Stomach (tissue), 4 donors: Measurements from ENCODE around the gene IRF2BP2.
A peak's percentile ranks its signal among the peaks of the same experiment; 100 is the strongest.

ENCODE experiments used
- CTCF ChIP-seq, 7 experiments: fragments of 450-650 bp in 4 of 7; fragments of 200-600 bp in 3 of 7; sonication (generic) in 3 of 7; IDR thresholded peaks; one replicate each; pipeline ENCODE4 v1.5.1; 2016 to 2019; ENCODE audit warnings: antibody characterized with exemption in 7 of 7, control low read depth in 2 of 7, mild to moderate bottlenecking in 1 of 7
- EP300 ChIP-seq: sonication (generic); formaldehyde crosslinking; IDR thresholded peaks from one replicate; pipeline ENCODE4 v1.6.1; 2017; ENCODE audit warnings: antibody characterized with exemption
- POLR2A ChIP-seq, 4 donors: fragments of 450-650 bp; IDR thresholded peaks; one replicate each; pipeline ENCODE4 v1.6.1; 2016; ENCODE audit warnings: antibody characterized with exemption in 4 of 4, control low read depth in 2 of 4, mild to moderate bottlenecking in 1 of 4, moderate library complexity in 1 of 4
- POLR2AphosphoS5 ChIP-seq, 3 donors: sonication (generic); formaldehyde crosslinking; IDR thresholded peaks; one replicate each; pipeline ENCODE4 v1.6.1; 2016; ENCODE audit warnings: antibody characterized with exemption in 3 of 3

DNA sequence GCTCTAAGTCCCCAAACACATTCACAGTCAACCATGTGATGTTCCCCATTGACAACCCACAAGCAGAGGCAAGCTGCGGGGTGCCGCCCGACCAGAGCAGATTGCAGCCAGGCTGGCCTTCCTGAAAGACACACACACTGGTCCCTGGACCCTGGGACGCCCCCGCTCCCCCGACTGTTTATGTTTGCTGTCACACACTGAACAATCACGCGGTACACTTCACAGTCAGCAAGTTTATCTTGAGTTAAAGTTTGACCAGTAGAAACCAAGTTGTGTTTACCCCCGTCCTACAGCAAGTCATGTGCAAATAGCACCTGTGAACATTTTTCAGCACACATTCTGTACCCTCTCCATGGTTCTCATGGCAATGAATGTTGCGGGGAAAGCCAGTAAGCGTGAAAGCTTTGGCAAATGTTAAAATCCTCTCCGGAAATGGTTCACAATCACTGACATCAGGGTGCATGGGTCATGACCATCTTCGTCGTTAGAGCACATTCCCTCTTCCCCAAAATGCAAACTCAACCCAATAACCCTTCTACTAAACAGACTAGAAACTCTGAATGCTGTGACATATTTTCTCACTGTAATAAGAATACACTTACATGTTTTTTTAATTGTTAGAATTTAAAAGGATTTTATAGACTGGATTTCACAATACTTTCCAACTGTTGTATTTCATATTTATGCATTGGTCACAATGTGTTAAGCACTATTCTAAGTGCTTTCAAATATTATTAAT lies 33.3 kb upstream of the IRF2BP2 start:
- TF ChIP-seq CTCF (IDR thresholded peaks at IDR 0.05) (no peak), POLR2A (IDR thresholded peaks at IDR 0.05) (no peak), EP300 (no peak), POLR2AphosphoS5 (IDR thresholded peaks at IDR 0.05) (peak; percentile 50 to 70 (median 69))
